ENCODE results near the gene SESN2. TPM values are rescaled to one million over a fixed set of nuclear protein-coding genes. Genes with fewer than 3 reads are reported as not detected.
A peak's percentile ranks its signal among the peaks of the same experiment; 100 is the strongest.

The SESN2 gene
- total and polyA plus RNA-seq, 10 of the 15 experiments (the other 5 are each of a cell fraction or from before 2014, with no cell fraction given) = 1.5 to 40.9 (median 17.8) TPM

- TF ChIP-seq RELB (IDR thresholded peaks at IDR 0.05; ENCODE audit: low read depth) = no peak
- TF ChIP-seq POU2F2 (IDR thresholded peaks at IDR 0.05; ENCODE audit: borderline replicate concordance, low read depth, low read length) = no peak
- TF ChIP-seq ETV6 (conservative IDR thresholded peaks at IDR 0.05 in 1 of 2, IDR thresholded peaks at IDR 0.05 in 1 of 2; ENCODE audit: borderline replicate concordance in 1 of 2, low read depth in 1 of 2) = 0 out of 4 replicates have a peak, but pooled peaks of 1 of the 2 experiments have one; percentile 45
- no peak for TF ChIP-seq NFYB (IDR thresholded peaks at IDR 0.05; ENCODE audit: insufficient read depth, low read depth, low read length)
- no peak for TF ChIP-seq MYC (IDR thresholded peaks at IDR 0.05; ENCODE audit: insufficient read depth, insufficient read length, insufficient replicate concordance, low read length, severe bottlenecking)
- TF ChIP-seq ZNF274 (IDR thresholded peaks at IDR 0.05; ENCODE audit: insufficient read depth, insufficient read length) = no peak
- peak; percentile 97 for TF ChIP-seq MEF2A (IDR thresholded peaks at IDR 0.05; ENCODE audit: insufficient read depth, low read depth, low read length)
- peak; percentile 64; the same call in 1 of the 2 replicates for TF ChIP-seq TBL1XR1 (IDR thresholded peaks at IDR 0.05; ENCODE audit: low read depth, low read length)
- no peak for TF ChIP-seq YBX1 (IDR thresholded peaks at IDR 0.05)
- TF ChIP-seq KLF5 (IDR thresholded peaks at IDR 0.05; ENCODE audit: partially characterized antibody) = no peak
- no peak; the same call in 1 of the 2 replicates for TF ChIP-seq LARP7 (IDR thresholded peaks at IDR 0.05)
- no peak for TF ChIP-seq KDM1A (IDR thresholded peaks at IDR 0.05; ENCODE audit: borderline replicate concordance)
- no peak for TF ChIP-seq BMI1 (IDR thresholded peaks at IDR 0.05; ENCODE audit: borderline replicate concordance)
- TF ChIP-seq ELK1 (IDR thresholded peaks at IDR 0.05; ENCODE audit: low read depth, low read length) = 0 out of 2 replicates have a peak, but pooled peaks have one; percentile 16
- no peak for TF ChIP-seq STAT3 (IDR thresholded peaks at IDR 0.05; ENCODE audit: low read depth, low read length)
- no peak for TF ChIP-seq E2F8 (IDR thresholded peaks at IDR 0.05; ENCODE audit: low read depth, partially characterized antibody)
- TF ChIP-seq ASH2L (IDR thresholded peaks at IDR 0.05; ENCODE audit: borderline replicate concordance, low read depth) = no peak
- no peak for TF ChIP-seq SUZ12 (IDR thresholded peaks at IDR 0.05; ENCODE audit: unreplicated experiment)
- TF ChIP-seq IRF5 (IDR thresholded peaks at IDR 0.05; ENCODE audit: borderline replicate concordance) = no peak
These were observed 14.6 kb upstream of the SESN2 start (continued) for GRCh38 chr1:28244549-28245251.

All from GM12878 (cell line).